Ectodermal cell (in vitro differentiated cells): ENCODE data around the gene TEN1.

ENCODE experiments used
- H3K27ac ChIP-seq: 2 replicates; pipeline ENCODE4 v1.7.0; 2013; ENCODE audit warnings: mild to moderate bottlenecking, low read depth, low read length; ENCODE audit not compliant: insufficient read depth, poor library complexity, severe bottlenecking
- H3K27me3 ChIP-seq: 2 replicates; pipeline ENCODE4 v1.7.0; 2013; ENCODE audit warnings: mild to moderate bottlenecking, low read length; ENCODE audit not compliant: insufficient read depth, control insufficient read depth, poor library complexity, severe bottlenecking
- H3K36me3 ChIP-seq: one replicate; pipeline ENCODE4 v1.7.0; 2013; ENCODE audit warnings: low read length; ENCODE audit not compliant: control insufficient read depth, insufficient read depth
- H3K4me1 ChIP-seq: one replicate; pipeline ENCODE4 v1.7.0; 2013; ENCODE audit warnings: low read length; ENCODE audit not compliant: control insufficient read depth, insufficient read depth
- H3K4me3 ChIP-seq: 2 replicates; pipeline ENCODE4 v1.7.0; 2013; ENCODE audit warnings: low read depth, low read length, control low read depth; ENCODE audit not compliant: insufficient read depth
- H3K9me3 ChIP-seq: 2 replicates; pipeline ENCODE4 v1.7.0; 2013; ENCODE audit warnings: mild to moderate bottlenecking, low read length, moderate library complexity; ENCODE audit not compliant: control insufficient read depth
- WGBS, 2 experiments: methylation state at CpG; one replicate each; pipeline ENCODE4 v1.1.7; 2013; ENCODE audit warnings: missing lambda C conversion rate in 2 of 2; 5-methylcytosine and 5-hydroxymethylcytosine counted together

Gene TEN1

DNA sequence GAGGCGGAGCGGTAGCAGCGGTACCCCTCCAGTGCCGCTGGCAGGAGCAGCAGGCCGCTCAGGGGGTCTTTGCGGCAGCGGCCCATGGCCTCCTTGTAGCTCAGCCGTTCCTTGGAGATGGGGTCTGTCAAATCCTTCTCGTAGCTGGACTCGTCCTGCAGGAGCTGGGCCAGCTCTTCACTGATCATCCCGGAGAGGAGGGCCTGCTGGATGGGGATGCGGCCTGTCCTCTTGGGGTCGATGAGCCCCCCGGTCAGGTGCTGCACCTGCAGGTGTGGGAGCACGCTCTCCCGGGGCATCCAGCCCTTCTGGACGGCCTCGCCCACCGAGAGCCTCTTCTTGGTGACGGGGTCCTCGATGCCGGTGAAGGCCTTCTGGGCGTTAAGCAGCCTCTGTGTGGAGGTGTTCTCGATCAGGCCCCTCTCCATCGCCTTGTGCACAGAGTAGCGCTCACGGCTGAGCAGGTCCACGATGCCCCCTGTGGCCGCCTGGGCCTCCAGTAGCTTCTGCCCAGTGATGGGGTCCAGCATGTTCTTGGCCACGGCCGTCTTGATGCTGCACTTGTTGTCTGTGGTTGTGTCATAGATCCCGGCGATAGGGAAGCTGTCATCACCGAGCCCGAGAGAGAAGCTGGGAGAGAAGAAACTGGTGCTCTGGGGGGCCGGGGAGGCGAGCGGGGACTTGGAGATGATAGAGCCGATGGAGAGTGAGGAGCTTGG, 28.2 kb downstream of the TEN1 start:
- Histone ChIP-seq H3K4me3 (no peak overlapping the region), H3K27ac (no peak overlapping the region), H3K27me3 (no peaks in the 10 kb centered on the region), H3K9me3 (no peaks in the 10 kb centered on the region), H3K4me1 (no peaks in the 10 kb centered on the region), H3K36me3 (no peaks in the 10 kb centered on the region)
- WGBS, 2 experiments: 93% methylated on average over 39 of the region's 39 CpGs

DNA sequence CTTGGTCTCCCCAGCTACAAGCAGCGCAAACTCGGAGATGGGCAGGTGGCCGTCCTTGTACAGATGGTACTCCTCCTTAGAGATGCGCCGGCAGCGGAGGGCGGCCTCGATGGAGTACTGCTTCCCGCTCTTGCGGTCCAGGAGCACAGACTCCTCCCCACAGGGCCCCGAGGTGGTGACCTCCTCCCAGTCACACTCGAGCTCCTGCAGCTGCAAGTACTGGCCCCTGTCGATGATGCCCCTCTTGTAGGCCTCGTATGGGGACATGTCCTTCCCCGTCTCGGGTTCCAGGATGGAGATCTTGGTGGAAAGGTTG, 28.8 kb downstream of the TEN1 start:
- no peak overlapping the region for H3K4me3 ChIP-seq
- H3K27ac ChIP-seq: no peak overlapping the region
- H3K4me1 ChIP-seq: no peaks in the 10 kb centered on the region
- H3K9me3 ChIP-seq: no peaks in the 10 kb centered on the region
- WGBS, 2 experiments: 93 to 94% methylated on average over 16 of the region's 16 CpGs
- H3K27me3 ChIP-seq: no peaks in the 10 kb centered on the region
- H3K36me3 ChIP-seq: no peaks in the 10 kb centered on the region

DNA sequence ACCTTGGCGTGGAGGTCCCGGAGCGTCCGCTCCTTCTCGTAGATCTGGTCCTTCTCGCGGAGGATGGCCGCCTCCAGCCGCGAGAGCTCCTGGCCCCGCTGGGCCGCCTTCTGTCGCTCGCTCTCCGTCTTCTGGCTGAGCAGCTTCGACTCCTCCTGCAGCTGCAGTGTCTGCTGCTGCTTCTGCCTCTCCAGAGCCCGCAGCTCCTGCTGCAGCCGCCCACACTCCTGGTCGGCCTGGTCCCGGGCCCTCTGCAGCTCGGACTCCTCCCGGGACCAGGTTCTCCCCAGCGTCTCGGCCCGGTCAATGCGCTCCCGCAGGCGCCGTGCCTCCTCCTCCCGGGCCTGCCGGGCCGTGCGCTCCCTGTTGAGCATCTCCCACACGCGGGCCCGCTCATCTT, 29.2 kb downstream of the TEN1 start:
- H3K27ac ChIP-seq: no peak overlapping the region
- H3K36me3 ChIP-seq: no peaks in the 10 kb centered on the region
- H3K27me3 ChIP-seq: no peaks in the 10 kb centered on the region
- no peaks in the 10 kb centered on the region for H3K9me3 ChIP-seq
- WGBS, 2 experiments: 95% methylated on average over 36 of the region's 36 CpGs
- H3K4me1 ChIP-seq: no peaks in the 10 kb centered on the region
- no peak overlapping the region for H3K4me3 ChIP-seq

DNA sequence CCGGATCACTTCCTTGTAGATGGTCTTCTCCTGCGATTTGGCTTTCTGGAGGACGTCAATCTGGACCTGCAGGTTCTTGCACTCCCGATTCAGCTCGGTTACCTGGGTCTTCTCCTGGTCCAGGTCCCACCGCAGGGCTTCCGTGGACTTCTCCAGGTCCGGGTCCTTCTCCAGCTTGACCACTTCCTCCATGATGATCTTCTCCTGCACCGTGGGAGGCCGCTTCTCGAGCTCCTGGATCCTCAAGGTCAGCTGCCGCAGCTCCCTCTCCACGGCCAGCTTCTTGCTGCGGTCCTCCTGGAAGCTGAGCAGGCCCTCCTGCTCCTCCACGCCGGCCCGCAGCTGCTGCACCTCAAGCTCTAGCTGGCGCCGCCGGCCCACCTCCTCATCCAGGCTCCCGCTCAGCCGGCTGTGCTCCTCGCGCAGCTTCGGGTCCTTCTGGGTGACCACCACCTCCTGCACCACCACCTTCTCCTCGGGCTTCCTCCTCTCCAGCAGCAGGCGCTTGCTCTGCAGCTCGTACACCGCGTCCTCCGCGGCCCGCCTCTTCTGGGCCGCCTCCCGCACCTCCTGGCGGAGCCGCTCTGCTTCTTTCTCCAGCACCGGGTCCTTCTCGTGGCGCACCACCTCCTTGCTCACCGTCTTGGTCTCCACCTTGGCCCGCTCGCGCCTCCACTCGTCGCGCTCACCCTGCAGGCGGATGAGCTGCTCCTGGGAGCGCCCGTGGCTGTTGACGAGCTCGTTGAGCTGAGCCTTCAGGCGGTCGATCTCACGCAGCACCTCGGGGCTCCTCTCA, 29.8 kb downstream of the TEN1 start:
- no peaks in the 10 kb centered on the region for H3K4me1 ChIP-seq
- 94 to 95% methylated on average over 56 of the region's 56 CpGs for WGBS, 2 experiments
- no peak overlapping the region for H3K27ac ChIP-seq
- H3K27me3 ChIP-seq: no peaks in the 10 kb centered on the region
- H3K4me3 ChIP-seq: no peak overlapping the region
- H3K36me3 ChIP-seq: no peaks in the 10 kb centered on the region
- H3K9me3 ChIP-seq: no peaks in the 10 kb centered on the region

DNA sequence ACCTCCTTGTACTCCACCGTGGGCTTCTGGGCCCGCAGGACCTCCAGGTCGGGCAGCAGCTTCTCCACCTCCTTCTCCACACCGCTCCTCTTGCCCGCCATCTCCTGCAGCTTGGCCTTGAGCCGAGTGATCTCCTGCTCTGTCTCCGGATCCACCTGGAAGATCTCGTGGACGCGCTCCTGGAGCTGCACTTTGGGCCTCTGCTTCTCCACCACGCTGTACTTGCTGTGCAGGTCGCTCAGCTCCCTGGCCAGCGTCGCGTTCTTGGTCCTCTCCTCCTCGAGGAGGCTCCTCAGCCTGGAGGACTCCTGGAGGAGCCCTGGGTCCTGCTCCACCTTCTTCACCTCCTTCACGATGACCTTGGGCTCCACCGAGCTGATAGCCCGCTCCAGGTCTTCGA, 30.4 kb downstream of the TEN1 start:
- WGBS, 2 experiments: 93 to 94% methylated on average over 20 of the region's 20 CpGs
- Histone ChIP-seq H3K4me3 (no peak overlapping the region), H3K36me3 (no peaks in the 10 kb centered on the region)

DNA sequence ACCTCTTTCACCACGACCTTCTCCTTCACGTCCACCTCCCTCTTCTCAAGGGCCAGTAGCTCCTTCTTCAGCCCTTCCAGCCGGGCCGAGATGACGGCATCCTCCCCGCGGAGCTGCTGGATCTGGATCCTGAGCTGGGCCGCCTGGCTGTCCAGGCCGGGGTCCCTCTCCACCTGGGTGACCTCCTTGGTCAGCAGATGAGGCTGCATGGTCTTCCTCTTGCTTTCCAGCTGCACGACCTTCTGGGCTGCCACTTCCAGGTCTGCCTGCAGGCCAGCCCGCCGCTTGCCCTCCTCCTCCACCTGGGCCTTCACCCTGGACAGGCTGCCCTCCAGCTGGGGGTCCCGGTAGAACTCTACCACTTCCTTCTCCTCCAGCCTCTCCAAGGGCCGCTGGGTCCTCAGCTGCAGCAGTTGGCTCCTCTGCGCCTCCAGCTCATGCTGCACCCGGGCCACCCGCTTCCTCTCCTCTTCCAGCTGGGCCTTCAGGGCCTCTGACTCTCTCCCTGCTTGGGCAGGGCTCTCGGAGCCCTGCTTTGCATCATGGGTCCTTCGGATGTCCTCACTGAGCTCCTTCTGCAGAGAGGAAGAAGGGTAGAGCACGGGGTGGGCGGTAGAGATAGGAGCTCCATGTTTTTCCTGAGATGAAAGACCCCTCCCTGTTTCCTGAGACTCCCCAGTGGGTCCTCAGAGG, 31.1 kb downstream of the TEN1 start:
- WGBS, 2 experiments: 93 to 95% methylated on average over 21 of the region's 21 CpGs
- Histone ChIP-seq H3K27ac (no peak overlapping the region), H3K4me3 (no peak overlapping the region), H3K36me3 (no peaks in the 10 kb centered on the region), H3K9me3 (no peaks in the 10 kb centered on the region), H3K27me3 (no peaks in the 10 kb centered on the region), H3K4me1 (no peaks in the 10 kb centered on the region)

More for the DNA sequence above, 30.4 kb downstream of the TEN1 start:
- Histone ChIP-seq H3K4me1 (no peaks in the 10 kb centered on the region), H3K27me3 (no peaks in the 10 kb centered on the region), H3K9me3 (no peaks in the 10 kb centered on the region), H3K27ac (no peak overlapping the region)

DNA sequence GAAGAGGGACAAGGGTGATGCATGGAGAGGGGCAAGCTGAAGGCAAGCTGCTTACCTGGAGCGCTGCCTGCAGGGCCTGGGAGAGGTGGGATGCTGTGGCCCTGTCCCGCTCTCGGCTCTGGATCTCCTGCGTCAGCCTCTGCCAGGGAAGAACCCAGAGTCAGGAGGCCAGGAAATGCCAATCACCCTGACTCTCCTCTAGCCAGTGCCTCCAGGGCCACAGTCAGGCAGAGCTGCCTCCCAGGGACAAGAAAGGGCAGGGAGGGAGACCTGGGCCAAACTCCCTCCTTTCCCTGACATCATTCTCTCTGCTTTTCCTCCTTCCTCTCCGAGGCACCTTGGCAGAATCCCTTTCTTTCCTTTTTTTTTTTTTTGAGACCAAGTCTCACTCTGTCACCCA, 32.9 kb downstream of the TEN1 start:
- H3K4me3 ChIP-seq: no peak overlapping the region
- H3K36me3 ChIP-seq: no peaks in the 10 kb centered on the region
- no peaks in the 10 kb centered on the region for H3K9me3 ChIP-seq
- 84 to 93% methylated on average over 5 of the region's 5 CpGs for WGBS, 2 experiments
- H3K4me1 ChIP-seq: no peaks in the 10 kb centered on the region
- H3K27me3 ChIP-seq: no peaks in the 10 kb centered on the region
- H3K27ac ChIP-seq: no peak overlapping the region

DNA sequence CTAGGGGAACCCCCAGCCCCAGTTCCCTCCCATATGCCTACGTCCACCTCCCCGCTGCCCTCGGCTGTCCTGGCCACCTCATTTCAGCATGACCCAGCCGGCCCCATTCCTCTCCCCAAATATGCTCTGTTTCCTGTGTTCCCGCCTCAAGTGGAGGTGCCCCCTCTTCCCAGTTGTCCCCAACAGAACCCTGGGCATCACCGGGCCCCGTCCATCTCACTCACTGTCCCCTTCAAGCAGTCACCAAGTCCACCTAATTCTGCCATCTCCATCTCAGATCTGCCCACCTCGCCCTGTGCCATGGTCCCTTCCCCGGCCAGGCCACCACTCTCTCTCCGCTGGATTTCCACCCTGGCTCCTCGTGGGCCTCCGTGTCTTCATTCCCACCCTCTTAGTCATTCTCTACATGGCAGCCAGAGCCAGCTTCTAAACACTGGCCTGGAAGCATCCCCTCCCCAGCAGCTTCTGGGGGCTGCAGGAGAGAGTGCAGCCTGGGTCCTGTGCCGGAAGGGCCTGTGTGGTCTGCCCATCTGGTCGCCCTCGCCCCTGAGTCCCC, 34.4 kb downstream of the TEN1 start:
- WGBS, 2 experiments: 89 to 92% methylated on average over 15 of the region's 15 CpGs
- H3K9me3 ChIP-seq: no peaks in the 10 kb centered on the region
- no peaks in the 10 kb centered on the region for H3K27me3 ChIP-seq
- H3K27ac ChIP-seq: no peak overlapping the region
- H3K4me1 ChIP-seq: no peaks in the 10 kb centered on the region
- H3K36me3 ChIP-seq: no peaks in the 10 kb centered on the region
- H3K4me3 ChIP-seq: no peak overlapping the region

DNA sequence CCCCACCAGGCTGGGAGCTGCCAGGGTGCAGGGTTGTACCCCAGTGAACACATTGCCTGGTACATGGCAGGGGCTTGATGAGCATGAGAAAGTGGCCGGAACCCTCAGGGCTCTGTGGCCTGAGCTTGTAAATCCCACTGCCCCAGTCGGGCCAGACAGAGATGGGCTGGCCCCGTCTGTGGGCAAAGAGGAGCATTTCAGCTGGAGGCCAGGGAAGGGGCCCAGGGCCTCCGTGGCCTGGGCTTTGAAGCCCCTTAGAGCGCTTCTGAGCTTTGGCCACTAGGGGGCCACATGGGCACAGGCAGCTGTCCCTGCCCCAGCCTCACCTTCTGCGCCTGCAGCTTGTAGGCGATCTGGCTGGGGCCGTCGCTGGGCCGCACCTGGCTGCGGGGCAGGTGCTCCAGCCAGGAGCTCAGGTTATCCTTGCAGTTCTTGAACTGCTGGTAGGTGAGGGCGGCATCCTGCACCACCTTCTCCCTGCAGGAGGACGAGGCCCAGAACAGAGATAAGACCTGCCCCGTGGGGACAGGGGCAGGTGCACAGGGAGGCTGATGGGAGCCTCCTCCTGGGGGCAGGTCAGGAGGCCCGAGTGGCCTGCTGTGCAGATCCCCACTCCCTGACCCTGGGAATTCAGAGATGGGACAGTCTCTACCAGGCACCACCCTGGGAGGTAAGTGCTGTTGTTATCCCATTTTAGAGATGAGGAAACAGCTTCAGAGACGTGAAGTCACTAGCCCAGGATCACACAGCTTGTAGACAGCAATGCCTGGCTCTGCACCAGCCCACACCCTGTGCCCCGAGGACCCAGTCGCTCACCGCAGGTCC, 35.3 kb downstream of the TEN1 start:
- Histone ChIP-seq H3K9me3 (no peaks in the 10 kb centered on the region), H3K4me3 (no peak overlapping the region), H3K27ac (no peak overlapping the region), H3K4me1 (no peaks in the 10 kb centered on the region), H3K27me3 (no peaks in the 10 kb centered on the region), H3K36me3 (no peaks in the 10 kb centered on the region)
- whole genome bisulfite sequencing, 2 experiments: 40 to 43% methylated on average over 19 of the region's 19 CpGs
